H1 (cell line): Measurements from ENCODE around the gene CEACAM16. TPM values are rescaled to one million over a fixed set of nuclear protein-coding genes. Genes with fewer than 3 reads are reported as not detected.

Source experiments
- CHD7 ChIP-seq: fragments of 300-600 bp; sonication (generic); IDR thresholded peaks from 2 replicates; pipeline ENCODE4 v1.7.1; 2012; ENCODE audit warnings: low read length, moderate library complexity, mild to moderate bottlenecking, inconsistent platforms; ENCODE audit not compliant: insufficient replicate concordance
- CTBP2 ChIP-seq: IDR thresholded peaks from 2 replicates; pipeline ENCODE4 v1.7.0; 2011; ENCODE audit warnings: borderline replicate concordance, mild to moderate bottlenecking, moderate library complexity, mixed read lengths, low read length; ENCODE audit not compliant: insufficient read depth, insufficient read length
- CTCF ChIP-seq, 3 experiments: IDR thresholded peaks; 1 replicate in 2 of 3; 2 replicates in 1 of 3; pipeline versions ENCODE4 v1.5.1 to v1.6.1; 2011; ENCODE audit warnings: low read length in 3 of 3, mild to moderate bottlenecking in 3 of 3, inconsistent platforms in 2 of 3, low read depth in 1 of 3, moderate library complexity in 1 of 3; ENCODE audit not compliant: insufficient read depth in 1 of 3; ENCODE audit errors: control extremely low read depth in 1 of 3
- RXRA ChIP-seq: IDR thresholded peaks from 2 replicates; pipeline ENCODE4 v1.6.1; 2011; ENCODE audit warnings: low read depth, mild to moderate bottlenecking, low read length, moderate library complexity; ENCODE audit not compliant: insufficient read depth
- SIRT6 ChIP-seq: IDR thresholded peaks from one replicate; pipeline ENCODE4 v1.7.1; 2012; ENCODE audit warnings: low read length, inconsistent platforms
- SUZ12 ChIP-seq: fragments of 200-600 bp; sonication (generic); IDR thresholded peaks from 2 replicates; pipeline ENCODE4 v1.6.1; 2012; ENCODE audit warnings: mild to moderate bottlenecking, inconsistent platforms, low read length, moderate library complexity, mixed read lengths
- ZNF274 ChIP-seq: IDR thresholded peaks from 2 replicates; pipeline ENCODE4 v1.7.0; 2012; ENCODE audit warnings: low read length, borderline replicate concordance; ENCODE audit errors: extremely low read depth
- polyA plus RNA-seq, 7 experiments: library from polyadenylated mRNA; depleted of rRNA in 3 of 7; stranded (reverse) in 5 of 7; unstranded in 2 of 7; fragments of >200 nt in 5 of 7; fragments of 200-250 nt in 2 of 7; gene quantifications; 1 replicate in 5 of 7; 2 replicates in 1 of 7; 4 replicates in 1 of 7; pipeline versions ENCODE4 v1.2.1 to v1.2.3, GENCODE V29; 2011 to 2013; ENCODE audit warnings: missing spikeins in 2 of 7, mixed read lengths in 2 of 7
- total RNA-seq: library from RNA; stranded (reverse); fragmentation: NEBNext Ultra II Directional; extraction: Animal tissue kit (Norgen Biotek cat#: 25700); gene quantifications from 2 replicates; pipeline ENCODE4 v1.2.1, GENCODE V29; 2021

CEACAM16 gene
- total and polyA plus RNA-seq, 2 of the 8 experiments (the other 6 are each of a cell fraction or from before 2014, with no cell fraction given): not detected

- TF ChIP-seq CHD7: no peak
- no peak for TF ChIP-seq ZNF274
- no peak for TF ChIP-seq SIRT6
- peak in 1 of 3 experiments; percentile 5; a peak in 1 of 4 replicates for TF ChIP-seq CTCF (IDR thresholded peaks at IDR 0.05; ENCODE audit: control extremely low read depth in 1 of 3, insufficient read depth in 1 of 3, low read depth in 1 of 3, low read length in 3 of 3)
- no peak for TF ChIP-seq RXRA
- TF ChIP-seq CTBP2: no peak
- no peak for TF ChIP-seq SUZ12
Observed at GRCh38 chr19:44718441-44719261, 19.7 kb downstream of the CEACAM16 start (continued).
